HUES64 (cell line): Measurements from ENCODE around the gene PTGER2.

Source experiments
- H3K27ac ChIP-seq: 2 replicates; pipeline ENCODE4 v1.7.0; 2013; ENCODE audit warnings: low read depth, low read length, inconsistent platforms
- H3K27me3 ChIP-seq: 2 replicates; pipeline ENCODE4 v1.6.1; 2013; ENCODE audit warnings: mild to moderate bottlenecking, low read length; ENCODE audit not compliant: insufficient read depth
- H3K36me3 ChIP-seq: 2 replicates; pipeline ENCODE4 v1.6.1; 2013; ENCODE audit warnings: mild to moderate bottlenecking, low read length; ENCODE audit not compliant: insufficient read depth
- H3K4me1 ChIP-seq: 2 replicates; pipeline ENCODE4 v1.6.1; 2013; ENCODE audit warnings: mild to moderate bottlenecking, low read length, moderate library complexity; ENCODE audit not compliant: insufficient read depth
- H3K4me3 ChIP-seq: 2 replicates; pipeline ENCODE4 v1.5.1; 2013; ENCODE audit warnings: mild to moderate bottlenecking, low read length, moderate library complexity
- H3K9ac ChIP-seq: 2 replicates; pipeline ENCODE4 v1.6.1; 2013; ENCODE audit warnings: mild to moderate bottlenecking, low read depth, low read length
- H3K9me3 ChIP-seq: 2 replicates; pipeline ENCODE4 v1.6.1; 2013; ENCODE audit warnings: low read depth, low read length; ENCODE audit not compliant: insufficient read depth
- WGBS: fragments of 150-250, 120-280 bp; methylation state at CpG from one replicate; pipeline ENCODE4 v1.1.7; 2013; ENCODE audit warnings: missing lambda C conversion rate; 5-methylcytosine and 5-hydroxymethylcytosine counted together

Gene PTGER2

GRCh38 chr14:52325630-52326029 lies 11.5 kb downstream of the PTGER2 start:
- H3K27ac ChIP-seq: no peak overlapping the region
- WGBS: 98% methylated on average over 3 of the region's 3 CpGs
- no peak overlapping the region for H3K4me3 ChIP-seq
- no peaks in the 10 kb centered on the region for H3K27me3 ChIP-seq
- no peaks in the 10 kb centered on the region for H3K4me1 ChIP-seq
- peaks cover 11% of the 10 kb centered on the region for H3K9me3 ChIP-seq
- no peaks in the 10 kb centered on the region for H3K36me3 ChIP-seq
- no peak overlapping the region for H3K9ac ChIP-seq

- Histone ChIP-seq H3K4me1 (no peaks in the 10 kb centered on the region), H3K36me3 (no peaks in the 10 kb centered on the region), H3K27ac (no peak overlapping the region), H3K27me3 (no peaks in the 10 kb centered on the region), H3K4me3 (no peak overlapping the region), H3K9me3 (no peaks in the 10 kb centered on the region; the same call in 1 of the 2 replicates), H3K9ac (no peak overlapping the region)
- 98% methylated on average over 4 of the region's 4 CpGs for WGBS
Measured at GRCh38 chr14:52327374-52328226, 13.5 kb downstream of the PTGER2 start.

DNA sequence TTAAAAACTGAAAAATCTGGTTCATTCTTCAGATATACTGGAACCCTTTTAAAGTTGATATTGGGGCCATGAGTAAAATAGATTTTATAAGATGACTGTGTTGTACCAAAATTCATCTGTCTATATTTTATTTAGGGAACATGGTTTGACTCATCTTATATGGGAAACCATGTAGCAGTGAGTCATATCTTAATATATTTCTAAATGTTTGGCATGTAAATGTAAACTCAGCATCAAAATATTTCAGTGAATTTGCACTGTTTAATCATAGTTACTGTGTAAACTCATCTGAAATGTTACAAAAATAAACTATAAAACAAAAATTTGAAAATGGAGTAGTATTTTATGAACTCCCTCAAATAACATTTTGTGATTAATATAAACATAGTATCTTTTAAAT lies 14.2 kb downstream of the PTGER2 start:
- H3K27me3 ChIP-seq: no peaks in the 10 kb centered on the region
- no peaks in the 10 kb centered on the region for H3K36me3 ChIP-seq
- no peaks in the 10 kb centered on the region; the same call in 1 of the 2 replicates for H3K9me3 ChIP-seq
- no peak overlapping the region for H3K27ac ChIP-seq
- H3K4me1 ChIP-seq: no peaks in the 10 kb centered on the region
- no peak overlapping the region for H3K9ac ChIP-seq
- H3K4me3 ChIP-seq: no peak overlapping the region

DNA sequence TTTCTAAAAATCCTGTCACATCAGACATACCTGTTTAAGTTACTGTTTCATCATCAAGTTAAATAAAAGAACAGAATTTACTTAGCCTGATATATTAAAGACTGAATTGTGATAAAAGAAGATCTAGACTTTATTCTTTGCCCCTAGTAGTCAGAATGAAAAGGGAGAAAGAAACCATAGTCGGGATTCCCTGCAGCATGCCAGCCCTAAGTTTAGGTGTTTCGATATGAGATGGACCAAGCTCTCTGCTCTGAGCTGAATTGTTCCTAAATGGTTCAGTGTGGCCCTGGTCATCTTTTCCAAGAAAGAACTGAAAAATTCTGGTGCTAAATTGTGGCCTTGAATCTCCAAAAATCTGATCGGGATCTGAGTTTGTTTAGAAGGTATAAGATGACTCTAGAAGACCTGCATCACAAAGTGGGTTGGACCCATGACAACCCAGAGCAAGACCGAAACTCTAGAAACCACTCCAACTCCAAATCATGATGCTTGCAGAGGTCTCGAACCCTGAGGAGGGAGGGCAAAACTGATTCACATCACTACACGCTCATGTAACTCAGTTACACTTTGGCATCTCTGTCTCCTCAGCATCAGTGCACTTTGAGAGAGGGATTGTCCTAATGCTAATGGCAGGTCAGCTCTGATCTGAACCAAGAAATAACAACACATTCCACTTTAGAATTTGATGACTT lies 15.7 kb downstream of the PTGER2 start:
- Histone ChIP-seq H3K9me3 (no peaks in the 10 kb centered on the region), H3K27ac (no peak overlapping the region), H3K36me3 (no peaks in the 10 kb centered on the region), H3K4me3 (no peak overlapping the region), H3K4me1 (no peaks in the 10 kb centered on the region), H3K27me3 (no peaks in the 10 kb centered on the region), H3K9ac (no peak overlapping the region)
- 80% methylated on average over 6 of the region's 6 CpGs for WGBS

DNA sequence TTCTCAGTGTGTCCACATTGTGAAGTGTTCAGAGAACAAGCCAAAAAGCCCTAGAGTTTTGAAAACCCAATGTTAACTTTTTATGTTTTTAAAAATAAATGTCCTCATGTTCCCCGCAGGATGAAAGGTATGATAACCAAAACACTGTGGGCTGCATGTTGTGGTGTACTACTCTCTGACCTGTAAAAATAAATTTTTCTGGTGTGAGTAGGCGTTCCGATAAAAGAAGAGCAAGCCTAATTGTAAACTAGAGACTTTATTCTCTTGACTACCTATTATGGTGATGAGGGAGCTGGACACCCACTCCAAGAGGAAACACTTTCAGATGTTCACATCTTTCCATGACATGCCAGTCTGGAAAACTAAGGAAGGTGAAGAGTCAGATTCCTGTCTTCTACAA lies 18.2 kb downstream of the PTGER2 start:
- H3K4me1 ChIP-seq: no peaks in the 10 kb centered on the region
- no peaks in the 10 kb centered on the region for H3K36me3 ChIP-seq
- H3K4me3 ChIP-seq: no peak overlapping the region
- no peaks in the 10 kb centered on the region for H3K27me3 ChIP-seq
- no peak overlapping the region for H3K9ac ChIP-seq
- WGBS: 95% methylated on average over 2 of the region's 3 CpGs
- no peak overlapping the region for H3K27ac ChIP-seq
- no peaks in the 10 kb centered on the region for H3K9me3 ChIP-seq

GRCh38 chr14:52333108-52333507 lies 19.0 kb downstream of the PTGER2 start:
- WGBS: 92% methylated on average over 5 of the region's 5 CpGs
- no peaks in the 10 kb centered on the region for H3K4me1 ChIP-seq
- no peak overlapping the region for H3K4me3 ChIP-seq
- H3K27me3 ChIP-seq: no peaks in the 10 kb centered on the region
- no peak overlapping the region for H3K27ac ChIP-seq
- no peaks in the 10 kb centered on the region for H3K36me3 ChIP-seq
- H3K9ac ChIP-seq: no peak overlapping the region
- no peaks in the 10 kb centered on the region for H3K9me3 ChIP-seq

GRCh38 chr14:52333823-52334657 lies 19.9 kb downstream of the PTGER2 start:
- Histone ChIP-seq H3K4me1 (no peaks in the 10 kb centered on the region), H3K27ac (no peak overlapping the region), H3K36me3 (no peaks in the 10 kb centered on the region), H3K4me3 (no peak overlapping the region), H3K27me3 (no peaks in the 10 kb centered on the region), H3K9me3 (no peaks in the 10 kb centered on the region), H3K9ac (no peak overlapping the region)
- 91% methylated on average over 7 of the region's 8 CpGs for WGBS

GRCh38 chr14:52336241-52336640 lies 22.1 kb downstream of the PTGER2 start:
- no peak overlapping the region for H3K9ac ChIP-seq
- no peaks in the 10 kb centered on the region for H3K9me3 ChIP-seq
- no peak overlapping the region for H3K4me3 ChIP-seq
- no peaks in the 10 kb centered on the region for H3K36me3 ChIP-seq
- 94% methylated on average over 1 of the region's 2 CpGs for WGBS
- H3K27me3 ChIP-seq: no peaks in the 10 kb centered on the region
- no peaks in the 10 kb centered on the region for H3K4me1 ChIP-seq
- H3K27ac ChIP-seq: no peak overlapping the region

GRCh38 chr14:52338051-52338681 lies 24.1 kb downstream of the PTGER2 start:
- Histone ChIP-seq H3K4me3 (no peak overlapping the region), H3K27me3 (no peaks in the 10 kb centered on the region), H3K4me1 (no peaks in the 10 kb centered on the region), H3K9me3 (no peaks in the 10 kb centered on the region), H3K27ac (no peak overlapping the region), H3K9ac (no peak overlapping the region), H3K36me3 (no peaks in the 10 kb centered on the region)
- 100% methylated on average over 1 of the region's 1 CpG for WGBS

GRCh38 chr14:52339262-52339661 lies 25.1 kb downstream of the PTGER2 start:
- Histone ChIP-seq H3K4me3 (no peak overlapping the region), H3K4me1 (no peaks in the 10 kb centered on the region), H3K9ac (no peak overlapping the region), H3K27me3 (no peaks in the 10 kb centered on the region), H3K27ac (no peak overlapping the region), H3K9me3 (no peaks in the 10 kb centered on the region), H3K36me3 (no peaks in the 10 kb centered on the region)
- 90% methylated on average over 1 of the region's 1 CpG for WGBS
